Stimulated activated CD4-positive, alpha-beta T cell treated with anti-CD3 and anti-CD28 coated beads, Interleukin-15, amount 100 ng/mL, for 48 hours (primary cell): ENCODE results near the gene OR13A1.
"Not testable (repeated sequence)": the region's sequence is repeated elsewhere in the genome, so short reads cannot be mapped to it uniquely, and the experiment has no call there.

Experiments
- DNase-seq, 2 donors: peaks; one replicate each; pipeline ENCODE4 v3.0.0-alpha.2; 2020; ENCODE audit warnings: low read depth in 2 of 2

Gene OR13A1

GRCh38 chr10:45315508-45315907 is at the start of gene OR13A1:
OR13A1 (minus strand) TSS chr10:45315608; CDS start chr10:45304422, 11,186 bp downstream.
- DNase-seq = no peak

DNA sequence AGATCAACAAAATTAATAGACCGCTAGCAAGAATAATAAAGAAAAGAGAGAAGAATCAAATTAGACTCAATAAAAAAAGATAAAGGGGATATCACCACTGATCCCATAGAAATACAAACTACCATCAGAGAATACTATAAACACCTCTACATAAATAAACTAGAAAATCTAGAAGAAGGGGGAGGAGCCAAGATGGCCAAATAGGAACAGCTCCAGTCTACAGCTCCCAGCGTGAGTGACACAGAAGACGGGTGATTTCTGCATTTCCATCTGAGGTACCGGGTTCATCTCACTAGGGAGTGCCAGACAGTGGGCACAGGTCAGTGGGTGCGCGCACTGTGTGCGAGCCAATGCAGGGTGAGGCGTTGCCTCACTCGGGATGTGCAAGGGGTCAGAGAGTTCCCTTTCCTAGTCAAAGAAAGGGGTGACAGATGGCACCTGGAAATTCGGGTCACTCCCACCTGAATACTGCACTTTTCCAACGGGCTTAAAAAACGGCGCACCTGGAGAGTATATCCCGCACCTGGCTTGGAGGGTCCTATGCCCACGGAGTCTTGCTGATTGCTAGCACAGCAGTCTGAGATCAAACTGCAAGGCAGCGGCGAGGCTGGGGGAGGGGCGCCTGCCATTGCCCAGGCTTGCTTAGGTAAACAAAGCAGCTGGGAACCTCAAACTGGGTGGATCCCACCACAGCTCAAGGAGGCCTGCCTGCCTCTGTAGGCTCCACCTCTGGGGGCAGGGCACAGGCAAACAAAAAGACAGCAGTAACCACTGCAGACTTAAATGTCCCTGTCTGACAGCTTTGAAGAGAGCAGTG is 46.8 kb upstream of the OR13A1 start:
- not testable (repeated sequence) for DNase-seq

DNA sequence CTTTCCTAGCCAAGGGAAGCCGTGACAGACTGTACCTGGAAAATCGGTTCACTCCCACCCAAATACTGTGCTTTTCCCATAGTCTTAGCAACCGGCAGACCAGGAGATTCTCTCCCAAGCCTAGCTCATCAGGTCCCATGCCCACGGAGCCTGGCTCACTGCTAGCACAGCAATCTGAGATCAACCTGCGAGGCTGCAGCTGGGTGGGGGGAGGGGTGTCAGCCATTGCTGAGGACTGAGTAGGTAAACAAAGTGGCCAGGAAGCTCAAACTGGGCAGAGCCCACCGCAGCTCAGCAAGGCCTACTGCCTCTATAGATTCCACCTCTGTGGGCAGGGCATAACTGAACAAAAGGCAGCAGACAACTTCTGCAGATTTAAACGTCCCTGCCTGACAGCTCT is 43.6 kb upstream of the OR13A1 start:
- not testable (repeated sequence) for DNase-seq

- no peak for DNase-seq
Measured at GRCh38 chr10:45355494-45355893, 40.1 kb upstream of the OR13A1 start.

DNA sequence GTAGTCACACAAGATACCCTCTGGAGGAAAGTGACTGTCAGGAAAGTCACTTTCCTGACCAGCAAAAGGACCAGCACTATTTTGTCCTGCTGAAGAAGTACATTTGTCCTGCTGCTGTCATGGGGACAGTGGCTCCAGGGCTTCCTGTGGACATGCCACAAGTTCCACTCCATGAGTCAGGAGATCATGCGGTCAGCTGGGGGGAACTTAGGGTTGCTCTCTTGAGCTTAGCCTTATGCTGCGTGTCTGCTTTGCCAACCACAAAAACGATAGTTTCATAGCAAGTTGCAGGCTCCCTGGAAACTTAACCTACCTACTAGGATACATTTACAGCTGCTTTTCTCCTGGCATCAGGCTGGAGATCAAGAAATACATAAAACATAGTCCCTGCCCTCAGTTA is 38.9 kb upstream of the OR13A1 start:
- no peak for DNase-seq

- DNase-seq = no peak
Measured at GRCh38 chr10:45353186-45353585, 37.8 kb upstream of the OR13A1 start.

DNA sequence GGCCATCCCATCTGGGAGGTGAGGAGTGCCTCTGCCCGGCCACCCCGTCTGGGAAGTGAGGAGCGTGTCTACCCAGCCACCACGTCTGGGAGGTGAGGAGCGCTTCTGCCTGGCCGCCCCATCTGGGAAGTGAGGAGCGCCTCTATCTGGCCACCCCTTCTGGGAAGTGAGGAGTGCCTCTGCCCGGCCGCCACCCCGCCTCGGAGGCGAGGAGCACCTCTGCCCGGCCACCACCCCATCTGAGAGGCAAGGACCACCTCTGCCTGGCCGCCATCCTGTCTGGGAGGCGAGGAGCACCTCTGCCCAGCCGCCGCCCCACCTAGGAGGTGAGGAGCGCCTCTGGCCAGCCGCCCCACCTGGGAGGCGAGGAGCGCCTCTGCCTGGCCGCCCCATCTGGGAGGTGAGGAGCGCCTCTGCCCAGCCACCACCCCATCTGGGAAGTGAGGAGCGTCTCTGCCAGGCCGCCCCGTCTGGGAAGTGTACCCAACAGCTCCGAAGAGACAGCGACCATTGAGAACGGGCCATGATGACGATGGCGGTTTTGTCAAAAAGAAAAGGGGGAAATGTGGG is 32.9 kb upstream of the OR13A1 start:
- DNase-seq = not testable (repeated sequence)

DNA sequence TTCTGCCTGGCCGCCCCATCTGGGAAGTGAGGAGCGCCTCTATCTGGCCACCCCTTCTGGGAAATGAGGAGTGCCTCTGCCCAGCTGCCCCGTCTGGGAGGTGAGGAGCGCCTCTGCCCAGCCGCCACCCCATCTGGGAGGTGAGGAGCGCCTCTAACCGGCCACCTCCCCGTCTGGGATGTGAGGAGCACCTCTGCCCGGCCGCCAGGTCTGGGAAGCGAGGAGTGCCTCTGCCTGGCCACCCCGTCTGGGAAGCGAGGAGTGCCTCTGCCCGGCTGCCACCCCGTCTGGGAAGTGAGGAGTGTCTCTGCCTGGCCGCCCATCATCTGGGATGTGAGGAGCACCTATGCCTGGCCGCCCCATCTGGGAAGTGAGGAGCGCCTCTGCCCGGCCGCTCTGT is 32.1 kb upstream of the OR13A1 start:
- DNase-seq = not testable (repeated sequence)

- not testable (repeated sequence) for DNase-seq
Measured at GRCh38 chr10:45346652-45347335, 31.4 kb upstream of the OR13A1 start.

- DNase-seq = not testable (repeated sequence)
Measured at GRCh38 chr10:45340420-45340819, 25.0 kb upstream of the OR13A1 start.

DNA sequence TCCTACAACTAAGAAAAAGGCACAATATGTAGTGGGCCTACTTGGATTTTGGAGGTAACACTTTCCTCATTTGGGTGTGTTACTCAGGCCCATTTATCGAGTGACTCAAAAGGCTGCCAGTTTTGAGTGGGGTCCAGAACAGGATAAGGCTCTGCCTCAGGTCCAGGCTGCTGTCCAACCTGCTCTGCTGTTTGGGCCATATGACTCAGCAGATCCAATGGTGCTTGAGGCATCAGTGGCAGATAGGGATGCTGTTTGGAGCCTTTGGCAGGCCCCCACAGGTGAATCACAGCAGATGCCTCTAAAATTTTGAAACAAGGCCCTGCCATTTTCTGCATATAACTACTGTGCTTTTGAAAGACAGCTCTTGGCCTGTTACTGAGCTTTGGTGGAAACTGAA is 24.5 kb upstream of the OR13A1 start:
- DNase-seq = no peak

GRCh38 chr10:45331824-45332223 is 16.4 kb upstream of the OR13A1 start:
- DNase-seq = not testable (repeated sequence)

GRCh38 chr10:45326864-45327263 is 11.5 kb upstream of the OR13A1 start:
- DNase-seq = not testable (repeated sequence)

- no peak for DNase-seq
Measured at GRCh38 chr10:45325116-45325515, 9.7 kb upstream of the OR13A1 start.

DNA sequence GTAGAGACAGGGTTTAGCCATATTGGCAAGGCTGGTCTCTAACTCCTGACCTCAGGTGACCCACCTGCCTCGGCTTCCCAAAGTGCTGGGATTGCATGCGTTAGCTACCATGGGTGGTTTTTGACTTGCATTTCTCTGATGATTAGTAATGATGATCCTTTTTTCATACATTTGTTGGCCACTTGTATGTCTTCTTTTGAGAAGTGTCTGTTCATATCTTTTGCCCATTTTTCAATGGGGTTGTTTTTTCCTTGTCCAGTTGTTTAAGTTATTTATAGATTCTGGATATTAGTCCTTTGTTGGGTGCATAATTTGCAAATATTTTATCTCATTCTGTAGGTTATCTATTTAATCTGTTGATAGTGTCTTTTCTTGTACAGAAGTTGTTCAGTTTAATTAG is 4.3 kb upstream of the OR13A1 start:
- no peak for DNase-seq

GRCh38 chr10:45313264-45313873 is 2.0 kb downstream of the OR13A1 start:
- no peak for DNase-seq

GRCh38 chr10:45308707-45309106 is 6.7 kb downstream of the OR13A1 start:
- no peak for DNase-seq

DNA sequence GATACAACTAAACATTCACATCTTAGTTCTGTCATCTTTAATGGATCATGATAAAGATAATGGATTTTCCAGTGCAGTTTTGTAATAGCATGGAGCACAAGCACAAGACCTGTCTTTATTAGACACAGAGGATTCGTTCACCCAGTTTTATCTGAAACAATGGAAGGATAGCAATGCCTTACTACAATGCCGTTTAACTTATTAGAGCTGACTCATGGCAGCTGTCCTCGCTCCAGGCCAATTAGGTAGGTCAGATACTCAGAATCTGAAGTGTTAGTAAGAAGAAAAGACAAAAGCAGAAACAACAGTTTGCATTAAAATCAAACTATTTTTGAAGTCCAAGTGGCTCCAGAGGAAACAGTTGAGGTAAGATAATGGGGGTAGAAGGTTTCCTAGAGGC is 12.8 kb downstream of the OR13A1 start:
- no peak for DNase-seq

DNA sequence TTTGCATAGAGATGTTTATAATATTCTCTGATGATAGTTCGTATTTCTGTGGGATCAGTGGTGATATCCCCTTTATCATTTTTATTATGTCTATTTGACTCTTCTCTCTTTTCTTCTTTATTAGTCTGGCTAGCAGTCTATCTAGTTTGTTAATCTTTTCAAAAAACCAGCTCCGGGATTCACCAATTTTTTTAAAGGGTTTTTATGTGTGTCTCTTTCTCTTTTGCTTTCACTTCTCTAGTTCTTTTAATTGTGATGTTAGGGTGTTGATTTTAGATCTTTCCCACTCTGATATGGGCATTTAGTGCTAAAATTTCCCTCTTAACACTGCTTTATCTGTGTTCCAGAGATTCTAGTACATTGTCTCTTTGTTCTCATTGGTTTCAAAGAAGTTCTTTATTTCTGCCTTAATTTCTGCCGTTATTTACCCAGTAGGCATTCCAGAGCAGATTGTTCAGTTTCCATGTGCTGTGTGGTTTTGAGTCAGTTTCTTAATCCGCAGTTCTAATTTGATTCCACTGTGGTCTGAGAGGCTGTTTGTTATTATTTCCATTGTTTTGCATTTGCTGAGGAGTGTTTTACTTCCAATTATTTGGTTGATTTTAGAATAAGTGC is 17.0 kb downstream of the OR13A1 start:
- not testable (repeated sequence) for DNase-seq

- DNase-seq = no peak
Measured at GRCh38 chr10:45294681-45295080, 20.7 kb downstream of the OR13A1 start.

DNA sequence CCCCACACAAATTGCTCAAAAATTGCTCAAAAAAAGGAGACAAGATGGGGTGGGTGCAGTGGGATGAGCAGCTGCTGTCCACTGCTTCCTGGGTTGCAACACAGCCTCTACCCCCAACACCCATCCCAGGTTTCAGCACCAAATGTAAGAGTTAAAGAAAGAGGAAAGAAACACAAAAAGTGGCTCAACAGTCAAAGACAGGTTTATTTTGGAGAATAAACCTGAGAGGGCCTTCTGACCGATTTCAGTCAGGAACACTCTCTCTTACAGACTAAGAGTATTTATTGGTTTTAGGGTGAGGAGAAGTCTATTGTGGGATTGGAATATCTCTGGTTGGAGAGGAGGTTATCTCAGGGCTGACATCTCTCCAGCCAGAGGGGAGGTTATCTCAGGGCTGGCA is 28.4 kb downstream of the OR13A1 start:
- DNase-seq = no peak

DNA sequence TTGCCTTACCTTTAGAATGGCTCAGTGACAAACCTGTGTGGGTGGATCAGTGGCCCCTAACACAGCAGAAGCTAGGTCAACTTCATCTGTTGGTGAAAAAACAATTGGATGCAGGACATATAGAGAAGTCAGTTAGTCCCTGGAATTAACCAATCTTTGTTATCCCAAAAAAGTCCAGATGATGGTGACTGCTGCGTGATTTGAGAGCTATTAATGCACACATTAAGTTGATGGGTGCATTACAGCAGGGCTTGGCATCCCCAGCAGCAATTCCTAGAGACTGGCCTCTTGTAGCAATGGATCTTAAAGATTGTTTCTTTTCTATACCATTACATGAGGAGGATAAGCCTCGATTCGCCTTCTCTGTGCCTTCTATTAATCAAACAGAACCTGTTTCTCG is 33.3 kb downstream of the OR13A1 start:
- DNase-seq = no peak
